ENCODE measurements around the gene GSE1.

Gene GSE1

DNA sequence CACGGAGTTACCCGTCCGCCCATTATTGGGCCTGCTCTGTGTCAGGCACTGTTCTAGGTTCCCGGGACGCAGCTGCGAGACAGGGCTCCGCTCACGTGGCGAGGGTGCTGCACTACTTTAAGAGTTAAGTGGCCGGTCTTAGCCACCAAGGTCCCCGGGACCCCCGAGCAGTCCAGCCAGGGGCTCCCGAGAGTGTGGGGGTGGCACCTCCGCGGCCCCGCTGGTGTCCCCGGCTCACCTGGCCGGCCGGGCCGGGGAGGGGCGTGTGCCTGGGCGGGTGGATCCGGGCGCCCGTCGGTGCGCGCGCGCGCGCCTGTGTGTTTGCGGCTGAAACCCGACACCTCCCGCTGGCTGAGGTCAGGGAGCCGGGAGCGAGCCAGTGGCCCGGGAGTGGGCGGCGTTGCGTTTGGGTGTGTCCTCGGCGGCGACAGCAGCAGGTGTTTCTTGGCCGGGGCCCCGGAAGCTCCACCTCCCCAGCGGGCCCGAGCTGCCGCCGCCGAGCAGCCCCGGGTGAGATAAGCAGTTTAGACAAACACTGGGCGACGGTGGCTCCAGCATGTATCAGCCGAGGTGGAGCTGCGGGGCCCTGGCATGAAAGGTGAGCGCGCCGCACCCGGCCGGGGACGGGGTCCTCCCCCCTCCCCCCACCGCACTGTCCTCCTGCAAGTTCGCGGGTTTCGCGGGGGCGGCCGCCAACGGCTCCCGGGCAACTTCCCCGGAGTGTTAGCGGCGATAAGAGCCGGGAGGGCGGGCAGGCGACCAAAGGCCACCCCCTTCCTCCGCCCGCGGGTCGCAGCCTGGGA lies at the start of gene GSE1:
GSE1 (plus strand) TSS at position 522 of the 803 bp plus-strand sequence; CDS start at position 592, 70 bp downstream.
- H3K4me1 ChIP-seq (ENCODE audit: control insufficient read depth, insufficient read depth, low read length), result peaks cover 18% of the 10 kb centered on the region
- H3K27me3 ChIP-seq (ENCODE audit: control insufficient read depth, insufficient read depth, low read length), result no peaks in the 10 kb centered on the region
- no peaks in the 10 kb centered on the region for H3K36me3 ChIP-seq (ENCODE audit: control insufficient read depth, insufficient read depth, low read length)
- H3K27ac ChIP-seq (ENCODE audit: low read length), result no peak within 1 kb of the TSS
- peak; percentile 73 for DNase-seq (ENCODE audit: low read depth, low spot score)
- H3K4me3 ChIP-seq (ENCODE audit: low read length), result peak within 1 kb of the TSS; percentile 76
- no peaks in the 10 kb centered on the region for H3K9me3 ChIP-seq (ENCODE audit: control insufficient read depth, insufficient read depth, low read length)
- no CpG with 5 or more reads among the region's 81 CpGs for WGBS (ENCODE audit: insufficient coverage, insufficient read length)

DNA sequence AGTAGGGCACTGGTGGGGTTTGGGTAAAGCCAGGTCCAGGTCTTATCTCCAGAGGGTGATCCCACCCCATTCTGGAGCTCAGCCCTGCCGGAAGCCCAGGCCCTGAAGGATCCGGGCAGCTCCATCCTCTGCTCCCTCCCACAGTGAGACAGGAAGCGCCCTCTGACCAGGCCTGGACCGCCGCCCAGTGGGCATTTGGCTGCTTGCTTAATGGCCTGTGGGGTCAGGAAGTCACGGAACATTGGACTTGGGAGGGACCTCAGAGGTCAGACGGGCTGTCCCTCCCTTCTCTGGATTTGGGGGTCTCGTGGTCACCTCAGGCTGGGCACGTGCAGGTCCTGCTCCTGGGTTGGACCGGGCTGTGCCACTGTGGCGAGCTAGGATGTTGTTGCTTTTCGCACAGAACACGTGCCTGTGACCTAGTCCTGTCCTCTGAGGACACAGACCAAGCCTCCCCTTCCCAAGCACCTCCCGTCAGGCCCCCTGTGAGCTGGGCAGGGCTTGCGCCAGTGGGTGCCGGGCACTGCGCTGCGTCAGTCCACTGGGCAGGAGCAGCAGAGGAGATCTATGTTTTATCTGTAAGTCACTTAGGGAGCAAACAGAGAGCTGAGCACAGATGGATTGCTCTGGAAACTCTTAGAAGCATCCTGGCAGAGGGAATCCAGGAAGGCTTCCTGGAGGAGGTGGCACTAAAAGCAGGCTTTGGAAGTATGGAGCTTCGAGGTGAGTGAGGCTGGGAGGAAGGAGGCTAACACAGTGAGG lies 49.4 kb upstream of the GSE1 start:
- H3K36me3 ChIP-seq (ENCODE audit: control insufficient read depth, insufficient read depth, low read length), result no peaks in the 10 kb centered on the region
- DNase-seq (ENCODE audit: low read depth, low spot score), result no peak
- H3K4me1 ChIP-seq (ENCODE audit: control insufficient read depth, insufficient read depth, low read length), result peaks cover 4% of the 10 kb centered on the region
- H3K27ac ChIP-seq (ENCODE audit: low read length), result no peak overlapping the region
- no CpG with 5 or more reads among the region's 19 CpGs for WGBS (ENCODE audit: insufficient coverage, insufficient read length)
- H3K9me3 ChIP-seq (ENCODE audit: control insufficient read depth, insufficient read depth, low read length), result no peaks in the 10 kb centered on the region
- H3K27me3 ChIP-seq (ENCODE audit: control insufficient read depth, insufficient read depth, low read length), result no peaks in the 10 kb centered on the region
- H3K4me3 ChIP-seq (ENCODE audit: low read length), result no peak overlapping the region

DNA sequence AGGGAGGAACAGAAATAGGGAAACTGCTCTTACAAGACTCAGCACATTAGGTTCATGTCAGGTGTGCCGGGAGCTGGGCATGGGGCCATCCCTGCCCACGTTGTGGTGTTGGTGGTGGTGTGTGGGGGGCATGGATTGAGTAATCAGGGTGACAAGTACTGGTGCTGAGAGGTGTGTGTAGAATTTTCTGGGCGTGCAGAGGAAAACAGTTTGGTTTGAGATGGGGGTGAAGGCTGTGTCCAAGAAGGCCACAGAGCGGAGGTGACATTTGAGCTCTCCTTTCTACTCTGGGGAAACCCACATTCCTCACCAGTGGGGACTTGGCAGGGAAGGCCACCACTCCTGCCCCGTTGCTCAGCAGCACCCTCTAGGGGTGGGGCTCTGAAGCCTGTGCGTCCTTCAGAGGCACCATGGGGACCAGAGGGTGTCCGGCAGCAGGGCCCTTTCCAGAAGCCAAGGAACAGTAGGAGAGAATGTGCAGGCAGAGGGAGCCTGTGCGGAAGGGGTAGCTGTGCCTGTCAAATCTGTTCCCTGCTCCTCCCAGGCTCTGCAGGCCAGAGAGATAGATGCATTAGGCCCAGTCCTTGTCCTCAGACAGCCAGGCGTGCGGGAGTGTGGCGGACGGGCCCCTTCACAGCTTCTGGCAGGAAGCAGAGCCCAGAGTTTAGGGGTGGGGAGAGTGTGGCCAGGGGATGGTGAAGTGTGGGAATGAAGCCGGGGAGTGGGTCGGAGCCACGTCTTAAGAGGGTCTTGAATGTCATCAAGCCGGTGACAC lies 48.7 kb upstream of the GSE1 start:
- WGBS (ENCODE audit: insufficient coverage, insufficient read length), result no CpG with 5 or more reads among the region's 16 CpGs
- peaks cover 4% of the 10 kb centered on the region for H3K4me1 ChIP-seq (ENCODE audit: control insufficient read depth, insufficient read depth, low read length)
- no peaks in the 10 kb centered on the region for H3K9me3 ChIP-seq (ENCODE audit: control insufficient read depth, insufficient read depth, low read length)
- no peak overlapping the region for H3K4me3 ChIP-seq (ENCODE audit: low read length)
- DNase-seq (ENCODE audit: low read depth, low spot score), result no peak
- H3K27me3 ChIP-seq (ENCODE audit: control insufficient read depth, insufficient read depth, low read length), result no peaks in the 10 kb centered on the region
- H3K27ac ChIP-seq (ENCODE audit: low read length), result no peak overlapping the region
- H3K36me3 ChIP-seq (ENCODE audit: control insufficient read depth, insufficient read depth, low read length), result no peaks in the 10 kb centered on the region

DNA sequence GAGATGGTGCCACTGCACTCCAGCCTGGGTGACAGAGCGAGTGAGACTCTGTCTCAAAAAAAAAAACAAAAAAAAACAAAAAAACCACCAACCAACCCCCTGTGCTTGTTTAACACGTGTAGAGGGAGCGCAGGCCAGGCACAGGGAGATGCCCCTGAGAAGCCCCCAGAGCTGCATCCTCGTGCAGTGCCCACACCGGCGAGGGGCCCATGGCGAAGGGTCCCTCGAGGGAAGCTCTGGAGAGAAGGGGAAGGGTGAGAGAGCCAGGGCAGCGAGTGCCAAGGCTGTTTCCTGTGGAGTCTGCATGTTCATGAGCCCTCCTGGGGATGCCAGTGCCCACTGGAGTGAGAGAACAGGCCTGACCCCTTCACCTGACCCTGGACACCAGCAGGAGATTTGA lies 47.8 kb upstream of the GSE1 start:
- Histone ChIP-seq H3K4me1 (ENCODE audit: control insufficient read depth, insufficient read depth, low read length) (peaks cover 9% of the 10 kb centered on the region), H3K27ac (ENCODE audit: low read length) (no peak overlapping the region), H3K36me3 (ENCODE audit: control insufficient read depth, insufficient read depth, low read length) (no peaks in the 10 kb centered on the region), H3K4me3 (ENCODE audit: low read length) (no peak overlapping the region), H3K27me3 (ENCODE audit: control insufficient read depth, insufficient read depth, low read length) (no peaks in the 10 kb centered on the region), H3K9me3 (ENCODE audit: control insufficient read depth, insufficient read depth, low read length) (no peaks in the 10 kb centered on the region)
- no CpG with 5 or more reads among the region's 9 CpGs for WGBS (ENCODE audit: insufficient coverage, insufficient read length)
- DNase-seq (ENCODE audit: low read depth, low spot score), result no peak

DNA sequence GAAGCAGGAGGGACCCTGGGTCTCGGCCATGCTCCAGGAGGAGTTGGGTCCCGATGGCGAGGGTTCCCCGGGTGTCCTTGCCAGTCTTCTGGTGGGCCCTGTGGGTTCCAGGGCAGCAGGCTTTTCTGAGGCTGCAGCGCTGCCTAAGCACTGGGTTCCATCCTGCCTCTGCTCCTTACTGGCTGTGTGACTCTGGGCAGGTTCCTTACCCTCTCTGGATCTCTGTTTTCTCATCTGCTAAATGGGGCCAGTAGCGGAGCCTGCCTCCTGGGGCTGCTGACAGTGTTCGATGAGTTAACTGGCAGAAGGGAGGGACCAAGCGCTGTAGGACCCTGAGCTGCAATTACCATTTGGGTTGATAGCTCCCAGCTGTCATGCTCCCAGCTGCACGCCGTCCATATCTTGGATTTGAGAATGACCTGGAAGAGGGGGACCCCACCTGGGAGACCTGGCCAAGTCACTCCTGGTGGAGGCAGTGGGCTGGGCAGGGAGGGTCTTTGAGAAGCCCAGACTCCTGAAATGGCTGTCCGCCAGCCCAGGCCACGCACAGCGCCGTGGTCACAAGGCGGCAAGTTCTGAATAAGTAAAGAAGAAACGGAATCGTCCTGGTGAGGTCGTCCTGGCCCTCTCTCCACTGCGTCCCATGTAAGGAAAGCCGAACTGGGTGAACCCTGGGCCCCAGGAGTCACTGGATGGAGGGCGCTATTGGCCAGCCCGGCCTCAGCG lies 47.2 kb upstream of the GSE1 start:
- no peaks in the 10 kb centered on the region for H3K27me3 ChIP-seq (ENCODE audit: control insufficient read depth, insufficient read depth, low read length)
- no peak for DNase-seq (ENCODE audit: low read depth, low spot score)
- no peaks in the 10 kb centered on the region for H3K36me3 ChIP-seq (ENCODE audit: control insufficient read depth, insufficient read depth, low read length)
- H3K27ac ChIP-seq (ENCODE audit: low read length), result no peak overlapping the region
- H3K4me3 ChIP-seq (ENCODE audit: low read length), result no peak overlapping the region
- H3K9me3 ChIP-seq (ENCODE audit: control insufficient read depth, insufficient read depth, low read length), result no peaks in the 10 kb centered on the region
- WGBS (ENCODE audit: insufficient coverage, insufficient read length), result no CpG with 5 or more reads among the region's 23 CpGs
- peaks cover 10% of the 10 kb centered on the region for H3K4me1 ChIP-seq (ENCODE audit: control insufficient read depth, insufficient read depth, low read length)

DNA sequence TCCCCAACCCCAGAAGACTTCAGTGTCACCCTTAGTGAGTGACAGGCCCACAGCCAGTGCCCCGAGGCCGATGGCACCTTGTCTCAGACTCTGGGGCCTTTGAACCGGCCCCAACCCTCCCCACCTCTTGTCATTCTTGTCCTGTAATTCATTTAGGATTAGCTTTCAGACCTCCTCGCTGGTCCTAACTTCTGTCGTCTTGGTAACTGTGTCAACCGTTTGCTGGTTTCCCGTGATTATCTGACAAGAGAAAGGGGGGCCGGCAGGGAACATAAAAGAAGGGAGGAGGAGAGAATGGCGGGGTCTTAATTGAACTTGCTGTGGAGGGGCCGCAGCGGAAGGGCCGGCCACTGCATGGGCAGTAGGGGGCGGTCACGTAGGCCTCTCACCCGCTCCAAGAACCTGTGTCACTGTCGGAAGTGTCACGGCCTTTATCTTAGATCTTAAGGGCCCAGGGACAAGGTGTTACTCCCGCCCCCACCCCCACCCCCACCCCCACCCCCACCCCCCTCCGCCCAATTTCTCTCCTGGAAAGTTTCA lies 46.5 kb upstream of the GSE1 start:
- no CpG with 5 or more reads among the region's 19 CpGs for WGBS (ENCODE audit: insufficient coverage, insufficient read length)
- H3K27me3 ChIP-seq (ENCODE audit: control insufficient read depth, insufficient read depth, low read length), result no peaks in the 10 kb centered on the region
- H3K9me3 ChIP-seq (ENCODE audit: control insufficient read depth, insufficient read depth, low read length), result no peaks in the 10 kb centered on the region
- H3K4me3 ChIP-seq (ENCODE audit: low read length), result no peak overlapping the region
- DNase-seq (ENCODE audit: low read depth, low spot score), result no peak
- no peak overlapping the region for H3K27ac ChIP-seq (ENCODE audit: low read length)
- H3K36me3 ChIP-seq (ENCODE audit: control insufficient read depth, insufficient read depth, low read length), result no peaks in the 10 kb centered on the region
- peaks cover 10% of the 10 kb centered on the region for H3K4me1 ChIP-seq (ENCODE audit: control insufficient read depth, insufficient read depth, low read length)

DNA sequence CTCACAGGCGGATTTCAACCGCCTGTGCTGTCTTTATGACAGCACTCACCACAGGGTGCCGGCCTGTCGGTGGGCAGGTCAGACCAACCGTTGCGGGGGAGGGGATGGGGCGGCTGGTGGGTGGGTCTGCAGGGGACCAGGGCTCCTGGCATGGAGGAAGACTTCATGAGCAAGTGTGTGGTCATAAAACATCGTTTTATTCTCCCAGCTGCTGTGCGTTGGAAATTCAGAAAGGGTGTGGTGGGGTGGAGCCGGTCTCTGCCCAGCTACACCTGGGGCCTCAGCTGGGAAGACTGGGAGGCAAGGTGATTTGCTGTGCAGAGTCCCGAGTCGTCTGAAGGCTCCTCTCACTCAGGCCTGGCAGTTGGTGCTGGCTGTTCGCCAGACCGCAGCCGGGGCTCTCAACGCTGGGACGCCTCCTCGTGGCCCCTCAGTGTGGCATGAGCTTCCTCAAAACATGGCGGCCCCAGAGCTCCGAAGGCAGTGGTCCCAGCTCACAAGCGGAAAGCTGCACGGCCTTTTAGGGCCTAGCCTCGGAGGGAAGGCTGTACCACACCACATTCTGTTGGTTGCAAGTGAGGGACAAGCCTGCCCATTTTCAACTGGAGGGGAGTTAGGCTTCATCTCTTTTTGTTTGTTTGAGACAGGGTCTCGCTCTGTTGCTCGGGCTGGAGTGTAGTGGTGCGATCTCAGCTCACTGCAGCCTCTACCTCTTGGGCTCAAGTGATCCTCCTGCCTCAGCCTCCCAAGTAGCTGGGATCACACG lies 45.8 kb upstream of the GSE1 start:
- no CpG with 5 or more reads among the region's 27 CpGs for WGBS (ENCODE audit: insufficient coverage, insufficient read length)
- H3K27me3 ChIP-seq (ENCODE audit: control insufficient read depth, insufficient read depth, low read length), result no peaks in the 10 kb centered on the region
- peaks cover 10% of the 10 kb centered on the region for H3K4me1 ChIP-seq (ENCODE audit: control insufficient read depth, insufficient read depth, low read length)

DNA sequence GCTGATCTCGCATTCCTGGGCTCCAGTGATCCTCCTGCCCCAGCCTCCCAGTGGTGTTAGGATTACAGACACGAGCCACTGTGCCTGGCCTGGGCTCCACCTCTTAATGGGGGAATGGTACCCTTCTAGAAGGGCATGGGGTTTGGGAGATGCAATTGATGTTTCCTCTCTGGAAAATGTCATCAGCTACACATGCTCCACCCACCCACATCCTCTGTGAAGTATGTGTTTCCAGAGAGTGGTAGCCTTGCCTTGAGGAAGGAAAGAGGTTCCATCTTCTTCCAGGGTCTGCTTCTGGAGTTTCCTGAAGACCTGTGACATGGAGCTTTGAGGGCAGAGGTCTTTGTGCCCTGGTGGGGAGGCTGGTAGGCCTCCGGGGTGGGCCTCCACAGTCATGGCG lies 45.2 kb upstream of the GSE1 start:
- H3K4me3 ChIP-seq (ENCODE audit: low read length), result no peak overlapping the region
- no peaks in the 10 kb centered on the region for H3K9me3 ChIP-seq (ENCODE audit: control insufficient read depth, insufficient read depth, low read length)
- no peaks in the 10 kb centered on the region for H3K36me3 ChIP-seq (ENCODE audit: control insufficient read depth, insufficient read depth, low read length)
- peaks cover 11% of the 10 kb centered on the region for H3K4me1 ChIP-seq (ENCODE audit: control insufficient read depth, insufficient read depth, low read length)
- WGBS (ENCODE audit: insufficient coverage, insufficient read length), result no CpG with 5 or more reads among the region's 4 CpGs
- no peak overlapping the region for H3K27ac ChIP-seq (ENCODE audit: low read length)
- no peak for DNase-seq (ENCODE audit: low read depth, low spot score)
- H3K27me3 ChIP-seq (ENCODE audit: control insufficient read depth, insufficient read depth, low read length), result no peaks in the 10 kb centered on the region

More for the DNA sequence above, 45.8 kb upstream of the GSE1 start:
- no peak overlapping the region for H3K4me3 ChIP-seq (ENCODE audit: low read length)
- H3K36me3 ChIP-seq (ENCODE audit: control insufficient read depth, insufficient read depth, low read length), result no peaks in the 10 kb centered on the region
- no peak overlapping the region for H3K27ac ChIP-seq (ENCODE audit: low read length)
- H3K9me3 ChIP-seq (ENCODE audit: control insufficient read depth, insufficient read depth, low read length), result no peaks in the 10 kb centered on the region
- DNase-seq (ENCODE audit: low read depth, low spot score), result no peak

DNA sequence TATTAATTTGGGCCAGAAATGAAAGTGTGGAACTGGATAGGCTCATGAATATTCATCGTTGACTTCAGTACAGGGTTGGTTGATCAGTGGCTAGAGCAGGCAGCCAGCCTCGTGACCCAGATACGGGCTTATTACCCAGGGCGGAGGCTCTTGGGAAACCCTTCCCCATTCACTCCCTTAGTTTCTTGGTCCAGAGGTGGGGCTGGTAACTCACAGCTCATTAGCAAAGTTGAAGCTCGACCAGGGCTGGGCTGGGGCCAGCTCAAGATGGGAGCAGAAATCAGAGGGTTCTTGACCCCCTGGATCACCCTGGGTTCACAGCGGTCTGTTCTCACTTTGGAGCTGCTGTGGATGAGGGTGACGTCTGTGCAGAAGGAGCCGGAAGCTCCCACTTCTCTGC lies 44.6 kb upstream of the GSE1 start:
- Histone ChIP-seq H3K36me3 (ENCODE audit: control insufficient read depth, insufficient read depth, low read length) (no peaks in the 10 kb centered on the region), H3K27ac (ENCODE audit: low read length) (no peak overlapping the region), H3K4me3 (ENCODE audit: low read length) (no peak overlapping the region), H3K4me1 (ENCODE audit: control insufficient read depth, insufficient read depth, low read length) (peaks cover 11% of the 10 kb centered on the region), H3K9me3 (ENCODE audit: control insufficient read depth, insufficient read depth, low read length) (no peaks in the 10 kb centered on the region), H3K27me3 (ENCODE audit: control insufficient read depth, insufficient read depth, low read length) (no peaks in the 10 kb centered on the region)
- WGBS (ENCODE audit: insufficient coverage, insufficient read length), result no CpG with 5 or more reads among the region's 8 CpGs
- no peak for DNase-seq (ENCODE audit: low read depth, low spot score)
